HG02885 (cell line): ENCODE measurements around the gene PCDH1.

Experiments used
- ATAC-seq: cut with Tn5 transposase; IDR thresholded peaks from one replicate; pipeline ENCODE4 v1.9.1; 2021; ENCODE audit warnings: mild to moderate bottlenecking; ENCODE audit not compliant: unreplicated experiment, poor library complexity

Gene PCDH1

DNA sequence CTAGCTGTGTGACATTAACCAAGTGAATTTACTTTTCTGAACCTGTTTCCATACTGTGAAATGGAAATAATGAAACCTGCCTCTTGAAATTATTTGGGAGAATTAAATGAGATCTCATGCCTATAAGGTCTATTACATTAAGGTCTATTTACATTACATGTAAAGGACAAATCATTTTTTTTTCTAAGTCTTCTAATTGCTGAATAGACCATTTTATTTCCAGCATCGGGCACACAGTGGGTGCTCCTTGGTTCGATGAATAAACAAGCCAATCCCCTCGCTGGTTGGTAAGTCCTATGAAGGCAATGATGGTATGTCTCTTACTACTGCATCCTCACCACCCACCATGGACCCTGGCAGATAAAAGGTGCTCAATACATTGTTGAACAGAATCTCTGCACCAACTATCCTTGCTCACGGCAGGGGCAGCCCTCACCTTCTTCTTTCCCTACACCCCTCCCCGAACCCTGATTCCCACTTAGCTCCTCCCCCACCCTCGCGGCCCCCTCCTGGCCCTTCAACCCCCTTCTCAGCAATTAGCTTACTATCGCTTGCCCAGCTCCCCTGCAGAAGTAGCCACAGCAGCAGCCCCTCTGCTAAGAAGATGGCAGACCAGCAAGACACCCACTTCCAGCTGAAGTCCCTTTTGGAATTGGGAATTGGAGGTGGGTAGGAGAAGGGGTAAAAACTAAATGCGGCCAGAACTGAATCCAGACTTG lies 3.0 kb downstream of the PCDH1 start:
- ATAC-seq, result no peak

- no peak for ATAC-seq
Observed at GRCh38 chr5:141874262-141874964, 3.8 kb downstream of the PCDH1 start.

GRCh38 chr5:141873933-141874261 lies 4.3 kb downstream of the PCDH1 start:
- no peak for ATAC-seq

DNA sequence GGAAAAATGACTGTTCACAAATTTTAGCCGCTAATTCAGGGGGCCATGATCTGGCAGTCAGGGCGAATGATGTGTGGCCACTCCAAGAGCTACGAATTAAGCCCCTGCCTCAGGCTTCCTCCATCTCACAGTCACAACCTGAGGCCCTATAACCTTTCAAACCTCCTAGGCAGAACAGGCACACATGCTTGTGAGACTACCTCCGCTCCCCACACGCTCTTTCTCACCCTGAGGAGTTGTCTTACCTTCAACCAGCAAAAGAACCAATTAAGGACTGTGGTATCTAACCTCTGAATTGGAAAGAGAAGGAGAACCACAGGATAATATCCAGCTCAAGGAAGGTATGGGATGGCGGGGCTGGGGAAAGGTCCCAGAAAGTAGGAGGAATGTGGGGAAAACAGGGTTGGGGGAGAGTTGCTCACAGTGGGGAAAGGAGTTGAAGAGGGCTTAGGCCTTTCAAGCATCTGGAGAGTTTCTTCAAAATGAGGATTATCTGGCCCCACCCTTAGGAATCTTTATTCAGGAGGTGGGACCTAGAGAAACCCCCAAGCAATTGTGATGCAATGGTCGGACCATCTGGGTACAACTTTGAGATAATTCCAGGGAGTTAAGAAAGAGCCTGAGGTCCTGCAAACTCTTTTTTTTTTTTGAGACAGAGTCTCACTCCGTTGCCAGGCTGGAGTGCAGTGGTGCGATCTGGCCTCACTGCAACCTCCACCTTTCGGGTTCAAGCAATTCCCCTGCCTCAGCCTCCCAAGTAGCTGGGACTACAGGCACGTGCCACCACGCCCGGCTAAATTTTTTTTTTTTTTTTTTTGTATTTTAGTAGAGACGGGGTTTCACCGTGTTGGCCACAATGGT lies 5.5 kb downstream of the PCDH1 start:
- no peak for ATAC-seq

DNA sequence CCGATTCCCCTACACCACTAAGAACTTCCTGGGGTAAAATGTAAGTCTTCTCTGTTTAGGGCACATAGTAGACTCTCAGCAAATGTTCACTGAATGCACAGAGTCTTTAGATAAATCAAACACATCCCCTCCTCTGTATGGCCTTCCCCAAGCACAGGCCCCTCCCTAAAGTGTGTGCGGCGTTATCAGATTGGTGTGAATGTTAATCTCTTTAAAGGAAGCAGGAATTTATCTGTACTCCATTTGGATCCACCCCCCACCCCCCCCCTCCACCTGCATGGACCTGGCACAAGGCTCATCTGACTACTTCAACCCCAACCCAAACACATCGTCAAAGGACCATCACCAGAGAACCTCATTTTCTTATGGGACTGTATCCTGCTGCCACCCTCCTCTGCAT lies 6.3 kb downstream of the PCDH1 start:
- ATAC-seq, result no peak

GRCh38 chr5:141870871-141871270 lies 7.3 kb downstream of the PCDH1 start:
- ATAC-seq, result no peak

DNA sequence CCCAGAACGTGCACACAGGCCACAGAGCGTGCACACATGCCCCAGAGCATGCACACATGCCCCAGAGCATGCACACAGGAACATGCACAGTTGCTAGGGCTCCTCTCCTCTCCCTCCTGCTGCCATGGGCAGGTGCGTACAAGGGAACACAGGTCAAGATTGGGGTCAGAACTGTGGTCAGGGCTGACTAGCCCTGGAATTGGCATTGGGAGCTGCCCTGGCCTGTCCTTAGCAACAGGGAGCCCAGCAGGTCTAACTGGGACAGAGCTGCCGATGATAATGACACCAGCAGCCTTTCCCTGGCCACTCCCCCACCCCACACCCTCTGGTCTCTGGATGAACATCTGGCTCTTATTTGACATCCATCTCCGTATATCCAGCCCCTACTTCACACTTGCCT lies 8.0 kb downstream of the PCDH1 start:
- no peak for ATAC-seq

- ATAC-seq, result no peak
Observed at GRCh38 chr5:141869514-141869913, 8.7 kb downstream of the PCDH1 start.

DNA sequence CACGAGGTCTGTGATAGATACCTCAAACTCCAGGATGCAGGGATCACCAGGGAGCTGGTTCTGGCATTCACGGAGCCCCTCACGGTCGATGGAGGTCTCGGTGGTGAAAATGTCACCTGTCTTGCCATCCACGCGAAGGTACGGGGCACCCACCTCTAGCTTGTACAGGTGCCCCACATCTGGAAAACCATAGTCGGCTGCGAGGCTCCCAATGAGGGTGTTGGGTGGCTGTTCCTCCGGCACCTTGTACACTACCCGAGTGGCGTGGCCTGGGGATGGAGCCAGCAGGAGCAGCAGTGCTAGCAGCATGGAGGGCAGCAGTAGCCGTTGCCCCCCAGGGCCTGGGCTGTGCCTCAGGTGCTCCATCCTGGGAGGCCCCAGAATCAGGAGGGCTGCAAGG lies 9.2 kb downstream of the PCDH1 start:
- ATAC-seq, result no peak

- ATAC-seq, result no peak
Observed at GRCh38 chr5:141868541-141868940, 9.7 kb downstream of the PCDH1 start.

- ATAC-seq, result no peak
Observed at GRCh38 chr5:141867651-141868050, 10.6 kb downstream of the PCDH1 start.

DNA sequence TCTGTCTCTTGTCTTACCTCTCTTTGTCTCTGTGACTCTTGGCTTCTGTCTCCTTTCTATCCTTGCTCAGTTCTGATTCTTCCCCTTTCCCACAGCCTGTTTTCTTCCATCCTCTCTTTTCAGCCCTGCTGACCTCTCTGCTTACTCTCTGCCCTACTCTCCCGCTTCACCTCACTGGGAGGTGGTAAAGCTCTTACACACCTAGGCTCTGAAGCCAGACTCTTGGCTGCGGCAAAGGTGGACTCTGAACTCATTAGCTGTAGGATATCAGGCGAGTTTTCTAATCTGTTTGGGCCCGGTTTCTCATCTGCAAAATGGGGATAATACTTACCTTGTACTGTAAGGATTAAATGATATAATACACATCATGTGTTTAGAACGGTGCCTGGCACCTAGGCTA lies 11.1 kb downstream of the PCDH1 start:
- ATAC-seq, result no peak

GRCh38 chr5:141866096-141866495 lies 12.1 kb downstream of the PCDH1 start:
- ATAC-seq, result no peak

- no peak for ATAC-seq
Observed at GRCh38 chr5:141865406-141865805, 12.8 kb downstream of the PCDH1 start.

- no peak for ATAC-seq
Observed at GRCh38 chr5:141864371-141865370, 13.5 kb downstream of the PCDH1 start.

DNA sequence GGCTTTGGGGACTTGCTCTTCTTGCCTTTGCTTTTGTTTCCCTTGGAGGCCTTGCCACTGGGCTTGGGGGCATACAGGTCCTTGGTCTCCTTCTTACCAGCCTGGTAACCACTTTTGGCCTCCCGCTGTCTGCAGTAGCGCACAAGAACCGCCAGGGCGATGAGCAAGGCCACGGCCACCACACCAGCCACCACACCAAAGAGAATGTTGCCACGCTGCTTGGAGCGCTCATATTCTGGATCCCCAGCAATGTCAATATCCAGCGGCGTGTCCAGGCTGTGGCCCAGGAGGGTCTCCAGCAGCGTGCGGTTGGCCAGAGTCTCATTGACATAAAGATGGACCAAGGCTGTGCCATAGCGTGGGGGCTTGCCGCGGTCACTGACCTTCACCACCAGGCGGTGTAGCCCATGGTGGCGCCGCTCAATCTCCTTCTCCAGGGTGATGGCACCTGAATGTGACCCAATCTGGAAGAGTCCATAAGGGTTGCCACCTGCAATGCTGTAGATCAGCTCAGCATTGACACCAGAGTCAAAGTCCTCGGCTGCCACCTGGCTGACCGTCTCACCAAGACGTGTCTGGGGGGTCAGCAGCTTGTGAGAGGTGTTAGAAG lies 14.5 kb downstream of the PCDH1 start:
- ATAC-seq, result no peak

DNA sequence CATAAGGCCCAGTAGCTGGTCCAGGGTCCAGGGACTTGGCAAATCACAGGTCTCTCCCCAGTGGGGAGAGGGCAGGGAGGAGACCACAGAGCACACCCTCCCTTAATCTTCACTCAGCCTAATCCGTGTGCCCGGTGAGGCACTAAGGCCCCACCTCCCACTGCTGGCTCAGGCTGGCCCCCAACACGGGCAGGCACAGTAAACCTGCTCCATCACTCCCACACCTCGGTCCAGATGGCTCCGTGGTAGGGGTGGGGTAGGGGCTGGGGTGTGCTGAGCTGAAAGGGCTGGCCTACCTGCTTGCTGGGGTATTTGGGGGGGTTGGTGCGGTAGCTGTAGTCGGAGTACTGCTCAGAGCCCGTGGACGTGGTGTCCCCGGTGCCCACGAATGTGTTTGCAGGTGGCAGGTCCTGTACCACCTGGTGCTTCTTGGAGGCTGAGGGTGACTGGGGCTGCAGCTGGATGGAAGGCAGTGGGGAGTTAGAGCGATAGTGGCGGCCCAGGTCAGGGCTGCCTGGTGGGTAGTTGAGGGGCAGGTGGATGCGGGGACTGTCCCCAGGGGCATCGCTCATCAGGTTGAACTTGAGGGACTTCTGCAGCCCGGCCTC lies 15.2 kb downstream of the PCDH1 start:
- no peak for ATAC-seq

DNA sequence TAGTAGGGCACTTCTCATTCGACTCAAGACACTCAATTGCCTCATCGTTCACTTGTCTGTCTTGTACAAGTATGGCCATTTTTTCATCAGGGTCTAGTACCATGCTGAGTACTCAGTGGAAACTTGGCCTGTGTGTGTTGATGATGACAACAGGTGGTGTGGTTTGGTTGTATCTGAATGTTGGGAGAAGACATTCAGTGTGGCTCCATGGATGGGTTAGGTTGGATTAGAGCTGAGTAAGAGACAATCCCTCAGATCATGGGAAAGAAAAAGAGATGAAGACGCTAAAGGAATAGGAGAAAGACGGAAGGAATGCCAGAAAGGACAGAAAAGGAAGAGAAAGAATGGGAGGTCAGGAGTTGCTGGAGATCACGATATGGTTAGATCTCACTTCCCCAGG lies 17.0 kb downstream of the PCDH1 start:
- ATAC-seq, result no peak

DNA sequence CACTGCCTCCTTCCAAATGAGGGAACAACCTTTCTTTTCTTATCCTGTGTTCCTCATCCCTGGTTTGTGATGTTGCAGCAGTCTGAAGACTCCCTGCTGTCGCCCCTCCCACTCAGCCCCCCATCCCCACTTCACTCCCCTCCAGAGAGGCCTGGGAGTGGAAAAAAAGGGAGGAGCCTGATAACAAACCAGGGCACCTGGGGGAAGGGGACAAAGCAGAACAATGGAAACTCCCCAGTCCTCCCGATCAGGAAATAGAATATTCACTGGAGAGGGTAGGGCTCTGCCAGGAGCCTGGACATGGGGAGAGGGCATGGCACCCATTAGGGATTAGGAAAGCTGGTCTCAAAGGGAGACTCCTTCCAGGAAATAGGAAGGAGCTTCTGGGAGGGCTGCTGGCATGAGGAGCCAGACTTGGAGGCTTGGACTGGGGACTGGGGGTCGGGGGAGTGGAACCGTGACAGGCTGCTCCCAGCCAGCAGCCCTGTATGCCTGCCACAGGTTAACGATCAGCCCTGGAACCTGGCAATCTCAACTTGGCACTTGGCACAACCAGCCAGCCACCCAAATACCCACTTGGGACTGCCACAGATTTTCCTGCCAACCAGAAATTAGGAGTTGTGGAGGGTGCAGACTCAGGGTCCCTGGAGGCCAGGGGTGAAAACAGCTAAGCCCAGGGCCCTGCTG lies 20.0 kb downstream of the PCDH1 start:
- no peak for ATAC-seq
